GM23338 (cell line): Measurements from ENCODE around the gene JARID2. TPM values are rescaled to one million over a fixed set of nuclear protein-coding genes. Genes with fewer than 3 reads are reported as not detected.
A peak's percentile ranks its signal among the peaks of the same experiment; 100 is the strongest.

Source experiments
- ATAC-seq: fragments of 200-7000 bp; cut with Tn5 transposase; 3 replicates; pipeline ENCODE4 v1.9.1; 2020
- DNase-seq: peaks from one replicate; pipeline ENCODE4 v3.0.0-alpha.2; 2015; ENCODE audit warnings: low spot score
- H2AFZ ChIP-seq: fragments of 200-600 bp; sonication (generic); 2 replicates; pipeline ENCODE4 v1.8.0; 2016; ENCODE audit warnings: antibody characterized with exemption, mild to moderate bottlenecking, moderate library complexity
- H3F3A ChIP-seq: fragments of 200-600 bp; sonication (generic); replicated peaks from 2 replicates; pipeline ENCODE4 v1.8.0; 2017; ENCODE audit warnings: antibody characterized with exemption, mixed run types, low read depth
- H3K27ac ChIP-seq: fragments of 200-600 bp; sonication (generic); 2 replicates; pipeline ENCODE4 v1.6.1; 2016; ENCODE audit warnings: low read depth
- H3K27me3 ChIP-seq: fragments of 200-600 bp; sonication (generic); 2 replicates; pipeline ENCODE4 v1.8.0; 2016; ENCODE audit warnings: mild to moderate bottlenecking, mixed run types, moderate library complexity; ENCODE audit not compliant: insufficient read depth
- H3K36me3 ChIP-seq: fragments of 200-600 bp; sonication (generic); 2 replicates; pipeline ENCODE4 v1.8.0; 2016; ENCODE audit warnings: mild to moderate bottlenecking; ENCODE audit not compliant: insufficient read depth
- H3K4me1 ChIP-seq: fragments of 200-600 bp; sonication (generic); 2 replicates; pipeline ENCODE4 v1.8.0; 2016; ENCODE audit warnings: mild to moderate bottlenecking, moderate library complexity; ENCODE audit not compliant: insufficient read depth
- H3K4me2 ChIP-seq: fragments of 200-600 bp; sonication (generic); 2 replicates; pipeline ENCODE4 v1.7.1; 2017; ENCODE audit warnings: mixed run types
- H3K4me3 ChIP-seq: fragments of 200-600 bp; sonication (generic); 2 replicates; pipeline ENCODE4 v1.6.1; 2016; ENCODE audit warnings: mixed run types
- H3K79me2 ChIP-seq: fragments of 200-600 bp; sonication (generic); replicated peaks from 2 replicates; pipeline ENCODE4 v1.8.0; 2017; ENCODE audit warnings: mild to moderate bottlenecking; ENCODE audit not compliant: insufficient read depth
- H3K9me2 ChIP-seq: fragments of 200-600 bp; sonication (generic); 2 replicates; pipeline ENCODE4 v1.8.0; 2017; ENCODE audit not compliant: insufficient read depth
- H4K20me1 ChIP-seq: fragments of 200-600 bp; sonication (generic); replicated peaks from 2 replicates; pipeline ENCODE4 v1.8.0; 2017; ENCODE audit warnings: mild to moderate bottlenecking; ENCODE audit not compliant: insufficient read depth
- H3K27ac Mint-ChIP-seq: 2 replicates; pipeline ENCODE4 v1.8.0; 2020; ENCODE audit warnings: inconsistent platforms, mild to moderate bottlenecking, moderate library complexity, mixed read lengths
- H3K27me3 Mint-ChIP-seq: 3 replicates; pipeline ENCODE4 v1.8.0; 2022; ENCODE audit warnings: low read depth, mild to moderate bottlenecking, moderate library complexity, mixed read lengths, inconsistent platforms; ENCODE audit not compliant: insufficient read depth, poor library complexity
- H3K36me3 Mint-ChIP-seq: 3 replicates; pipeline ENCODE4 v1.8.0; 2021; ENCODE audit warnings: low read depth, mild to moderate bottlenecking, inconsistent platforms, moderate library complexity, mixed read lengths
- H3K4me1 Mint-ChIP-seq: 3 replicates; pipeline ENCODE4 v1.8.0; 2020; ENCODE audit warnings: mild to moderate bottlenecking, inconsistent platforms, mixed read lengths
- H3K4me3 Mint-ChIP-seq: 3 replicates; pipeline ENCODE4 v1.8.0; 2021; ENCODE audit warnings: moderate library complexity, mild to moderate bottlenecking, inconsistent platforms, mixed read lengths
- H3K9me3 Mint-ChIP-seq: 3 replicates; pipeline ENCODE4 v1.8.0; 2020; ENCODE audit warnings: moderate library complexity, mild to moderate bottlenecking, inconsistent platforms, mixed read lengths
- CTCF ChIP-seq, 2 experiments: fragments of 200-600 bp in 1 of 2; sonication (generic) in 1 of 2; conservative IDR thresholded peaks; 2 replicates each; pipeline versions ENCODE4 v1.5.1 to v1.6.1; 2016 to 2017; ENCODE audit warnings: antibody characterized with exemption in 2 of 2, low read depth in 2 of 2, mild to moderate bottlenecking in 2 of 2, moderate library complexity in 1 of 2
- ETS1 ChIP-seq: IDR thresholded peaks from 2 replicates; pipeline ENCODE4 v1.6.1; 2016; ENCODE audit warnings: antibody characterized with exemption
- EZH2 ChIP-seq: fragments of 200-600 bp; sonication (generic); IDR thresholded peaks from one replicate; pipeline ENCODE4 v1.8.0; 2017; ENCODE audit warnings: antibody characterized with exemption, mild to moderate bottlenecking, low read depth; ENCODE audit not compliant: unreplicated experiment
- EZH2phosphoT487 ChIP-seq: fragments of 200-600 bp; sonication (generic); IDR thresholded peaks from one replicate; pipeline ENCODE4 v1.8.1; 2018; ENCODE audit warnings: antibody characterized with exemption; ENCODE audit not compliant: unreplicated experiment
- JUNB ChIP-seq: IDR thresholded peaks from one replicate; pipeline ENCODE4 v1.6.1; 2016; ENCODE audit warnings: antibody characterized with exemption; ENCODE audit not compliant: unreplicated experiment
- NANOG ChIP-seq: IDR thresholded peaks from 2 replicates; pipeline ENCODE4 v1.6.1; 2016; ENCODE audit warnings: antibody characterized with exemption, borderline replicate concordance
- POLR2AphosphoS5 ChIP-seq: IDR thresholded peaks from 2 replicates; pipeline ENCODE4 v1.6.1; 2016; ENCODE audit warnings: antibody characterized with exemption, low read depth
- REST ChIP-seq: IDR thresholded peaks from one replicate; pipeline ENCODE4 v1.6.1; 2018; ENCODE audit warnings: antibody characterized with exemption; ENCODE audit not compliant: unreplicated experiment
- STAT1 ChIP-seq: IDR thresholded peaks from one replicate; pipeline ENCODE4 v1.6.1; 2016; ENCODE audit warnings: antibody characterized with exemption; ENCODE audit not compliant: unreplicated experiment
- ZNF114 ChIP-seq: fragments of 250-450 bp; sonication (Bioruptor Pico); IDR thresholded peaks from 2 replicates; pipeline ENCODE4 v1.5.0; 2020; ENCODE audit warnings: mild to moderate bottlenecking, moderate library complexity
- ZNF331 ChIP-seq: fragments of 250-450 bp; sonication (Bioruptor Pico); IDR thresholded peaks from 2 replicates; pipeline ENCODE4 v1.5.0; 2020; ENCODE audit warnings: low read depth, mild to moderate bottlenecking, moderate library complexity
- polyA plus RNA-seq: library from polyadenylated mRNA; unstranded; fragments of >200 nt; fragmentation: Nextera tagmentation; extraction: Ambion mirVana; gene quantifications from 2 replicates; pipeline ENCODE4 v1.2.1, GENCODE V29; 2016
- total RNA-seq: library from RNA; depleted of rRNA; stranded (reverse); fragments of >200 nt; shearing (Covaris generic); gene quantifications from 2 replicates; pipeline ENCODE4 v1.2.3, GENCODE V29; 2014

Gene JARID2
- total and polyA plus RNA-seq, 2 experiments from 2014 or later = 92.8 to 196 TPM

GRCh38 chr6:15340105-15340601, 94.3 kb downstream of the JARID2 start (continued):
- TF ChIP-seq ETS1 (no peak), EZH2 (no peak), NANOG (no peak), CTCF (conservative IDR thresholded peaks at IDR 0.05; ENCODE audit: low read depth in 2 of 2) (no peak), REST (no peak), ZNF331 (no peak), JUNB (no peak), POLR2AphosphoS5 (no peak), ZNF114 (CRISPR knock-in tag) (no peak), STAT1 (no peak), EZH2phosphoT487 (no peak)

- H3K4me1 ChIP-seq = peaks cover 100% of the 10 kb centered on the region
- peaks cover 88% of the 10 kb centered on the region for H3K4me1 Mint-ChIP-seq
- H3K4me2 ChIP-seq = peak overlapping the region; percentile 72
These were observed 94.9 kb downstream of the JARID2 start for GRCh38 chr6:15340775-15341174.

More at GRCh38 chr6:15340775-15341174, 94.9 kb downstream of the JARID2 start:
- ATAC-seq (no peak), DNase-seq (no peak)
- H3K79me2 ChIP-seq = peaks cover 100% of the 10 kb centered on the region
- peaks cover 95% of the 10 kb centered on the region for H4K20me1 ChIP-seq
- peaks cover 28% of the 10 kb centered on the region for H3K27me3 Mint-ChIP-seq
- no peaks in the 10 kb centered on the region for H3K36me3 ChIP-seq
- H3K4me3 Mint-ChIP-seq = peak overlapping the region; percentile 37; the same call in 2 of the 3 replicates
- peaks cover 28% of the 10 kb centered on the region for H3F3A ChIP-seq
- peak overlapping the region; percentile 52; the same call in 1 of the 2 replicates for H3K27ac ChIP-seq
- no peaks in the 10 kb centered on the region; the same call in 2 of the 3 replicates for H3K9me3 Mint-ChIP-seq
- no peaks in the 10 kb centered on the region for H3K27me3 ChIP-seq
- H3K36me3 Mint-ChIP-seq = peaks cover 3% of the 10 kb centered on the region; the same call in 2 of the 3 replicates
- TF ChIP-seq REST = no peak
- peak overlapping the region; percentile 7 for H3K4me3 ChIP-seq
- no peak overlapping the region for H2AFZ ChIP-seq
- H3K27ac Mint-ChIP-seq = no peak overlapping the region
- H3K9me2 ChIP-seq = no peaks in the 10 kb centered on the region
